H1 (cell line): ENCODE data around the gene CCBE1. TPM values are rescaled to one million over a fixed set of nuclear protein-coding genes. Genes with fewer than 3 reads are reported as not detected.

Source experiments
- CTCF ChIA-PET: fragments of 300-600 bp; sonication (Branson Sonifier 250); formaldehyde crosslinking; loops from one replicate; lab custom pipeline; 2021; ENCODE audit not compliant: partially characterized antibody; lab: Charles Lee
- POLR2A ChIA-PET: fragments of 300-600 bp; sonication (Branson Sonifier 250); formaldehyde crosslinking; loops from one replicate; lab custom pipeline; 2021; ENCODE audit warnings: inconsistent platforms; ENCODE audit not compliant: partially characterized antibody; lab: Charles Lee
- DNase-seq, 2 experiments: peaks; one replicate each; pipeline versions ENCODE4 v3.0.0 to v3.0.0-alpha.2; 2010 to 2022; ENCODE audit warnings: low spot score in 2 of 2, low read depth in 1 of 2, mixed read lengths in 1 of 2
- FAIRE-seq: peaks from 2 replicates; lab custom pipeline; 2011; peaks lifted over from hg19 to GRCh38; lab: Jason Lieb, UNC
- H2AFZ ChIP-seq: 2 replicates; pipeline ENCODE4 v1.8.1; 2012; ENCODE audit warnings: low read length, inconsistent platforms
- H2AK5ac ChIP-seq: 2 replicates; pipeline ENCODE4 v1.6.1; 2013; ENCODE audit warnings: low read depth, low read length
- H2BK120ac ChIP-seq: replicated peaks from 2 replicates; pipeline ENCODE3; 2013; ENCODE audit warnings: low read depth, low read length, inconsistent platforms
- H2BK12ac ChIP-seq: 2 replicates; pipeline ENCODE4 v1.6.1; 2013; ENCODE audit warnings: low read depth, low read length
- H2BK15ac ChIP-seq: 2 replicates; pipeline ENCODE4 v1.6.1; 2013; ENCODE audit warnings: low read length
- H2BK20ac ChIP-seq: 2 replicates; pipeline ENCODE4 v1.6.1; 2013; ENCODE audit warnings: low read length
- H2BK5ac ChIP-seq: 2 replicates; pipeline ENCODE4 v1.6.1; 2013; ENCODE audit warnings: low read depth, low read length
- H3K14ac ChIP-seq: 2 replicates; pipeline ENCODE4 v1.6.1; 2013; ENCODE audit warnings: inconsistent platforms; ENCODE audit not compliant: insufficient read length
- H3K18ac ChIP-seq: 2 replicates; pipeline ENCODE4 v1.6.1; 2013; ENCODE audit warnings: low read length; ENCODE audit errors: extremely low read depth
- H3K23ac ChIP-seq: 2 replicates; pipeline ENCODE4 v1.6.1; 2013; ENCODE audit warnings: inconsistent platforms; ENCODE audit not compliant: insufficient read length
- H3K23me2 ChIP-seq: 2 replicates; pipeline ENCODE4 v1.6.1; 2013; ENCODE audit warnings: low read depth, low read length
- H3K27ac ChIP-seq: 2 replicates; pipeline ENCODE4 v1.6.1; 2011; ENCODE audit warnings: low read depth, low read length, inconsistent platforms
- H3K27me3 ChIP-seq, 4 experiments: replicated peaks in 1 of 4; 1 replicate in 1 of 4; 2 replicates in 3 of 4; pipeline versions ENCODE4 v1.6.1 to v1.8.1; 2011 to 2013; ENCODE audit warnings: low read length in 3 of 4, mild to moderate bottlenecking in 3 of 4, inconsistent platforms in 2 of 4, mixed read lengths in 2 of 4, moderate library complexity in 1 of 4; ENCODE audit not compliant: control insufficient read depth in 3 of 4, insufficient read depth in 3 of 4; ENCODE audit errors: extremely low read depth in 1 of 4
- H3K36me3 ChIP-seq, 4 experiments: 2 replicates each; pipeline versions ENCODE4 v1.6.1 to v1.8.1; 2011 to 2013; ENCODE audit warnings: mild to moderate bottlenecking in 4 of 4, low read length in 3 of 4, moderate library complexity in 2 of 4, control low read depth in 1 of 4, inconsistent platforms in 1 of 4; ENCODE audit not compliant: insufficient read depth in 4 of 4, control insufficient read depth in 2 of 4
- H3K4ac ChIP-seq: replicated peaks from 2 replicates; pipeline ENCODE3; 2013; ENCODE audit warnings: low read length, low read depth, mixed read lengths, inconsistent platforms; ENCODE audit not compliant: insufficient read length
- H3K4me1 ChIP-seq, 4 experiments: replicated peaks in 1 of 4; 1 replicate in 1 of 4; 2 replicates in 3 of 4; pipeline versions ENCODE4 v1.6.1 to v1.8.1; 2011 to 2013; ENCODE audit warnings: low read length in 3 of 4, inconsistent platforms in 2 of 4, mixed read lengths in 1 of 4; ENCODE audit not compliant: insufficient read depth in 4 of 4, control insufficient read depth in 3 of 4
- H3K4me2 ChIP-seq, 2 experiments: 2 replicates each; pipeline versions ENCODE4 v1.6.1 to v1.8.1; 2011 to 2013; ENCODE audit warnings: low read depth in 2 of 2, low read length in 2 of 2, control low read depth in 1 of 2, inconsistent platforms in 1 of 2, mild to moderate bottlenecking in 1 of 2; ENCODE audit not compliant: insufficient read depth in 1 of 2
- H3K4me3 ChIP-seq, 4 experiments: fragments of 200-600, 300-600 bp in 1 of 4; sonication (generic), shearing (Covaris generic), sonication (Bioruptor Twin) in 1 of 4; 2 replicates each; pipeline versions ENCODE4 v1.5.1 to v1.8.1; 2011 to 2016; ENCODE audit warnings: low read length in 4 of 4, low read depth in 3 of 4, control low read depth in 2 of 4, inconsistent platforms in 2 of 4, mild to moderate bottlenecking in 2 of 4, mixed read lengths in 1 of 4, moderate library complexity in 1 of 4; ENCODE audit not compliant: insufficient read depth in 2 of 4; ENCODE audit errors: extremely low read depth in 1 of 4
- H3K56ac ChIP-seq: replicated peaks from 2 replicates; pipeline ENCODE3; 2013; ENCODE audit warnings: low read depth, mild to moderate bottlenecking, mixed read lengths, low read length, inconsistent platforms; ENCODE audit not compliant: insufficient read length
- H3K79me1 ChIP-seq: 2 replicates; pipeline ENCODE4 v1.6.1; 2013; ENCODE audit warnings: low read depth, low read length, control low read depth
- H3K79me2 ChIP-seq, 2 experiments: 2 replicates each; pipeline versions ENCODE4 v1.6.1 to v1.8.1; 2012 to 2013; ENCODE audit warnings: low read length in 2 of 2, mild to moderate bottlenecking in 2 of 2, inconsistent platforms in 1 of 2; ENCODE audit not compliant: insufficient read depth in 2 of 2, control insufficient read depth in 1 of 2
- H3K9ac ChIP-seq, 4 experiments: replicated peaks in 1 of 4; 1 replicate in 1 of 4; 2 replicates in 3 of 4; pipeline versions ENCODE4 v1.6.1 to v1.8.1; 2011 to 2013; ENCODE audit warnings: low read depth in 3 of 4, low read length in 3 of 4, control low read depth in 2 of 4, mild to moderate bottlenecking in 2 of 4, moderate library complexity in 2 of 4, inconsistent platforms in 1 of 4; ENCODE audit errors: extremely low read depth in 1 of 4
- H3K9me3 ChIP-seq, 2 experiments: 2 replicates each; pipeline versions ENCODE4 v1.6.1 to v1.8.1; 2012 to 2013; ENCODE audit warnings: mild to moderate bottlenecking in 2 of 2, moderate library complexity in 2 of 2, control low read depth in 1 of 2, inconsistent platforms in 1 of 2, low read depth in 1 of 2, low read length in 1 of 2, mixed read lengths in 1 of 2; ENCODE audit not compliant: insufficient read depth in 2 of 2
- H4K20me1 ChIP-seq, 2 experiments: replicated peaks in 1 of 2; 2 replicates each; pipeline versions ENCODE3 to v1.8.1; 2011 to 2013; ENCODE audit warnings: inconsistent platforms in 2 of 2, low read length in 2 of 2, mild to moderate bottlenecking in 1 of 2; ENCODE audit not compliant: insufficient read depth in 2 of 2, control insufficient read depth in 1 of 2
- H4K5ac ChIP-seq: 2 replicates; pipeline ENCODE4 v1.6.1; 2013; ENCODE audit warnings: low read length, low read depth, mixed read lengths, inconsistent platforms; ENCODE audit not compliant: insufficient read length
- H4K8ac ChIP-seq: 2 replicates; pipeline ENCODE4 v1.8.0; 2013; ENCODE audit warnings: mild to moderate bottlenecking, moderate library complexity, low read length, inconsistent platforms; ENCODE audit not compliant: insufficient read depth; ENCODE audit errors: extremely low read depth
- H4K91ac ChIP-seq: replicated peaks from 2 replicates; pipeline ENCODE3; 2013; ENCODE audit warnings: low read length, mixed read lengths, inconsistent platforms; ENCODE audit not compliant: insufficient read length
- EGR1 ChIP-seq: IDR thresholded peaks from 2 replicates; pipeline ENCODE4 v1.6.1; 2011; ENCODE audit warnings: low read depth, low read length, borderline replicate concordance
- EP300 ChIP-seq, 2 experiments: IDR thresholded peaks; 1 replicate in 1 of 2; 2 replicates in 1 of 2; pipeline ENCODE4 v1.6.1; 2011 to 2012; ENCODE audit warnings: low read depth in 2 of 2, low read length in 2 of 2, mild to moderate bottlenecking in 2 of 2, borderline replicate concordance in 1 of 2, inconsistent platforms in 1 of 2, moderate library complexity in 1 of 2
- GTF2F1 ChIP-seq: IDR thresholded peaks from 2 replicates; pipeline ENCODE4 v1.6.1; 2012; ENCODE audit warnings: low read depth, low read length, improper control_type of control experiment, borderline replicate concordance
- PHF8 ChIP-seq: fragments of 200-600 bp; sonication (generic); conservative IDR thresholded peaks from 2 replicates; pipeline ENCODE4 v1.7.1; 2012; ENCODE audit warnings: low read depth, mild to moderate bottlenecking, inconsistent platforms, low read length, moderate library complexity
- POU5F1 ChIP-seq: IDR thresholded peaks from 2 replicates; pipeline ENCODE4 v1.6.1; 2011; ENCODE audit warnings: low read depth, mild to moderate bottlenecking, low read length, moderate library complexity
- SAP30 ChIP-seq: fragments of 300-600 bp; sonication (generic); IDR thresholded peaks from 2 replicates; pipeline ENCODE4 v1.7.1; 2012; ENCODE audit warnings: low read length, moderate library complexity, mild to moderate bottlenecking, inconsistent platforms; ENCODE audit not compliant: insufficient read depth, insufficient replicate concordance
- WGBS, 2 experiments: shearing (Covaris generic) in 1 of 2; methylation state at CpG; one replicate each; pipeline versions ENCODE4 v1.1.6 to v1.1.7; 2013 to 2015; ENCODE audit warnings: low lambda C conversion rate in 2 of 2, mixed read lengths in 2 of 2, inconsistent platforms in 1 of 2, low coverage in 1 of 2, missing lambda C conversion rate in 1 of 2; ENCODE audit not compliant: insufficient replicate concordance in 2 of 2, insufficient coverage in 1 of 2, insufficient read length in 1 of 2; ENCODE audit errors: extremely low coverage in 1 of 2, missing lambda C conversion rate in 1 of 2; 5-methylcytosine and 5-hydroxymethylcytosine counted together
- polyA plus RNA-seq, 7 experiments: library from polyadenylated mRNA; depleted of rRNA in 3 of 7; stranded (reverse) in 5 of 7; unstranded in 2 of 7; fragments of >200 nt in 5 of 7; fragments of 200-250 nt in 2 of 7; gene quantifications; 1 replicate in 5 of 7; 2 replicates in 1 of 7; 4 replicates in 1 of 7; pipeline versions ENCODE4 v1.2.1 to v1.2.3, GENCODE V29; 2011 to 2013; ENCODE audit warnings: missing spikeins in 2 of 7, mixed read lengths in 2 of 7
- total RNA-seq: library from RNA; stranded (reverse); fragmentation: NEBNext Ultra II Directional; extraction: Animal tissue kit (Norgen Biotek cat#: 25700); gene quantifications from 2 replicates; pipeline ENCODE4 v1.2.1, GENCODE V29; 2021

CCBE1 gene
- total and polyA plus RNA-seq, 2 of the 8 experiments (the other 6 are each of a cell fraction or from before 2014, with no cell fraction given), result 2.1 to 2.6 TPM

DNA sequence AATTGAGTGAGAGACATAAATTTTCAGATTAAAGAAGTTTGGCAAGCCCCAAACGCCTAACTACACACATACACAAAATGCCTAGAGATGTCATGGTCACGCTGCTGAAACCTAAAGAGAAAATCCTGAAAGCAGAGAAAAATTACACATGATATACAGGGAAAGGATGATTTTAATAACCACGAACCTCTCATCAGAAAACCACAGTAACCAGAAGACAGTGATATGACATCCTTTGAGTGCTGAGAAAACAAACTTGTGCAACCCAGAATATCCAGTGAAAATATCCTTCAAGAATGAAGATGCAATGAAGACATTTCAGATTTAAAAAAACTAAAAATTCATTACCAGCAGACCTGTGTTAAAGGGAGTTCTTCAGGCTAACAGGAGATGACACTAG lies 215.8 kb downstream of the CCBE1 start:
- H2BK12ac ChIP-seq, result no peak overlapping the region
- FAIRE-seq, result no peak
- no peak overlapping the region for H3K23ac ChIP-seq
- no peak overlapping the region for H3K27ac ChIP-seq
- WGBS, 2 experiments, result 94% methylated on average over 3 of the region's 3 CpGs; no CpG with 5 or more reads in 1 of the 2 experiments
- no peak overlapping the region for H3K14ac ChIP-seq
- H4K91ac ChIP-seq, result no peak overlapping the region
- no peak overlapping the region for H3K9ac ChIP-seq
- H3K4me1 ChIP-seq, result no peaks in the 10 kb centered on the region
- H2AFZ ChIP-seq, result no peak overlapping the region
- no peaks in the 10 kb centered on the region for H4K20me1 ChIP-seq
- H2BK20ac ChIP-seq, result no peak overlapping the region
- POLR2A ChIA-PET, result no interaction called here
- no peak overlapping the region for H4K5ac ChIP-seq
- no peaks in the 10 kb centered on the region for H3K27me3 ChIP-seq
- H2BK5ac ChIP-seq, result no peak overlapping the region
- H2AK5ac ChIP-seq, result no peak overlapping the region
- H3K56ac ChIP-seq, result no peak overlapping the region
- no peak overlapping the region for H2BK15ac ChIP-seq
- CTCF ChIA-PET, result no interaction called here
- no peak overlapping the region for H3K4me3 ChIP-seq
- no peak overlapping the region for H3K4ac ChIP-seq
- H3K79me2 ChIP-seq, result no peaks in the 10 kb centered on the region
- H3K4me2 ChIP-seq, result no peak overlapping the region
- TF ChIP-seq EGR1 (no peak), SAP30 (no peak), PHF8 (no peak), EP300 (IDR thresholded peaks at IDR 0.05; ENCODE audit: borderline replicate concordance in 1 of 2, low read depth in 2 of 2, low read length in 2 of 2) (no peak), GTF2F1 (no peak), POU5F1 (no peak)
- no peaks in the 10 kb centered on the region for H3K9me3 ChIP-seq
- no peak for DNase-seq
- no peak overlapping the region for H3K18ac ChIP-seq
- H4K8ac ChIP-seq, result no peak overlapping the region
- H3K79me1 ChIP-seq, result no peaks in the 10 kb centered on the region
- H2BK120ac ChIP-seq, result no peak overlapping the region
- H3K23me2 ChIP-seq, result no peaks in the 10 kb centered on the region
- no peaks in the 10 kb centered on the region for H3K36me3 ChIP-seq
